CD14-positive monocyte (primary cell): Measurements from ENCODE around the gene OR9Q2. TPM values are rescaled to one million over a fixed set of nuclear protein-coding genes. Genes with fewer than 3 reads are reported as not detected.

Experiments used
- DNase-seq, 3 donors: peaks; one replicate each; pipeline ENCODE4 v3.0.0-alpha.2; 2011 to 2022
- H2AFZ ChIP-seq: 2 replicates; pipeline ENCODE4 v1.6.0; 2012; ENCODE audit warnings: mild to moderate bottlenecking, low read depth, low read length, inconsistent platforms; ENCODE audit not compliant: insufficient read depth, poor library complexity, severe bottlenecking
- H3K27ac ChIP-seq, 2 donors: 1 replicate in 1 of 2; 2 replicates in 1 of 2; pipeline ENCODE4 v1.5.1; 2012 to 2013; ENCODE audit warnings: low read length in 2 of 2, control low read depth in 1 of 2, inconsistent platforms in 1 of 2, low read depth in 1 of 2, mild to moderate bottlenecking in 1 of 2
- H3K27me3 ChIP-seq, 2 donors: one replicate each; pipeline versions ENCODE4 v1.6.0 to v1.6.1; 2011 to 2013; ENCODE audit warnings: low read length in 2 of 2; ENCODE audit not compliant: control insufficient read depth in 2 of 2, insufficient read depth in 2 of 2
- H3K36me3 ChIP-seq, 2 donors: replicated peaks in 1 of 2; 1 replicate in 1 of 2; 2 replicates in 1 of 2; pipeline versions ENCODE4 v1.5.1 to v1.6.1; 2012 to 2013; ENCODE audit warnings: low read length in 2 of 2, control low read depth in 1 of 2, inconsistent platforms in 1 of 2, mild to moderate bottlenecking in 1 of 2; ENCODE audit not compliant: insufficient read depth in 2 of 2, control insufficient read depth in 1 of 2
- H3K4me1 ChIP-seq, 2 donors: 1 replicate in 1 of 2; 2 replicates in 1 of 2; pipeline versions ENCODE4 v1.5.1 to v1.6.1; 2012 to 2013; ENCODE audit warnings: low read length in 2 of 2, control low read depth in 1 of 2, inconsistent platforms in 1 of 2, mild to moderate bottlenecking in 1 of 2, moderate library complexity in 1 of 2; ENCODE audit not compliant: insufficient read depth in 2 of 2, control insufficient read depth in 1 of 2
- H3K4me2 ChIP-seq: replicated peaks from 2 replicates; pipeline ENCODE3; 2012; ENCODE audit warnings: low read length, moderate library complexity, mild to moderate bottlenecking; ENCODE audit not compliant: poor library complexity, severe bottlenecking; ENCODE audit errors: extremely low read depth
- H3K4me3 ChIP-seq, 3 experiments: fragments of 200-600 bp in 1 of 3; sonication (generic) in 1 of 3; replicated peaks in 1 of 3; 1 replicate in 2 of 3; 2 replicates in 1 of 3; pipeline ENCODE4 v1.5.1; 2011 to 2013; ENCODE audit warnings: low read length in 3 of 3, mild to moderate bottlenecking in 3 of 3, control low read depth in 2 of 3, low read depth in 2 of 3, inconsistent platforms in 1 of 3, moderate library complexity in 1 of 3
- H3K79me2 ChIP-seq: 2 replicates; pipeline ENCODE4 v1.6.0; 2012; ENCODE audit warnings: mild to moderate bottlenecking, control low read depth, inconsistent platforms, low read length, moderate library complexity; ENCODE audit not compliant: insufficient read depth
- H3K9ac ChIP-seq: 2 replicates; pipeline ENCODE4 v1.6.0; 2017; ENCODE audit warnings: low read length, mild to moderate bottlenecking; ENCODE audit not compliant: insufficient read depth, poor library complexity, severe bottlenecking
- H3K9me3 ChIP-seq, 2 donors: replicated peaks in 1 of 2; 1 replicate in 1 of 2; 2 replicates in 1 of 2; pipeline versions ENCODE4 v1.5.1 to v1.6.1; 2012 to 2013; ENCODE audit warnings: low read length in 2 of 2, control low read depth in 1 of 2; ENCODE audit not compliant: control insufficient read depth in 1 of 2, insufficient read depth in 1 of 2
- H4K20me1 ChIP-seq: 2 replicates; pipeline ENCODE4 v1.6.0; 2012; ENCODE audit warnings: mild to moderate bottlenecking, low read length, control low read depth, moderate library complexity; ENCODE audit not compliant: insufficient read depth
- H3K27ac Mint-ChIP-seq, 7 donors: one replicate each; pipeline ENCODE4 v1.8.0; 2020; ENCODE audit warnings: mild to moderate bottlenecking in 7 of 7, mixed read lengths in 7 of 7, moderate library complexity in 6 of 7, inconsistent platforms in 2 of 7
- H3K27me3 Mint-ChIP-seq, 3 donors: one replicate each; pipeline ENCODE4 v1.8.0; 2021 to 2022; ENCODE audit warnings: low read depth in 3 of 3, mild to moderate bottlenecking in 3 of 3, mixed read lengths in 3 of 3, moderate library complexity in 3 of 3, inconsistent platforms in 1 of 3
- H3K36me3 Mint-ChIP-seq, 2 donors: one replicate each; pipeline ENCODE4 v1.8.0; 2020; ENCODE audit warnings: mixed read lengths in 2 of 2, inconsistent platforms in 1 of 2, mild to moderate bottlenecking in 1 of 2
- H3K4me1 Mint-ChIP-seq: one replicate; pipeline ENCODE4 v1.8.0; 2020; ENCODE audit warnings: mild to moderate bottlenecking, mixed read lengths
- H3K4me3 Mint-ChIP-seq, 2 donors: one replicate each; pipeline ENCODE4 v1.8.0; 2020; ENCODE audit warnings: mild to moderate bottlenecking in 2 of 2, mixed read lengths in 2 of 2, moderate library complexity in 1 of 2
- H3K9me3 Mint-ChIP-seq, 7 donors: one replicate each; pipeline ENCODE4 v1.8.0; 2020 to 2022; ENCODE audit warnings: mixed read lengths in 7 of 7, mild to moderate bottlenecking in 6 of 7, moderate library complexity in 6 of 7, inconsistent platforms in 2 of 7
- WGBS: methylation state at CpG from one replicate; pipeline ENCODE4 v1.1.5; 2013; ENCODE audit warnings: missing lambda C conversion rate; ENCODE audit not compliant: insufficient coverage; 5-methylcytosine and 5-hydroxymethylcytosine counted together
- intact Hi-C, 2 donors: fragments of 100-400 bp; cut with micrococcal nuclease; formaldehyde crosslinking; loops; one replicate each; pipeline versions ENCODE4 v1.15.0 to v1.15.1; 2023
- polyA plus RNA-seq, 3 donors: library from polyadenylated mRNA; depleted of rRNA in 1 of 3; unstranded in 2 of 3; stranded (reverse) in 1 of 3; fragments of 300-500 nt in 2 of 3; fragments of >200 nt in 1 of 3; fragmentation: Illumina TruSeq in 2 of 3; gene quantifications; 1 replicate in 2 of 3; 2 replicates in 1 of 3; pipeline ENCODE4 v1.2.3, GENCODE V29; 2012 to 2021
- TF ChIP-seq, protein P1 (sequence below): fragments of 200-600 bp; IDR thresholded peaks from one replicate; pipeline ENCODE4 v1.8.0; 2022; ENCODE audit warnings: antibody characterized with exemption, mild to moderate bottlenecking

OR9Q2 gene
- polyA plus RNA-seq, 3 donors = not detected

DNA sequence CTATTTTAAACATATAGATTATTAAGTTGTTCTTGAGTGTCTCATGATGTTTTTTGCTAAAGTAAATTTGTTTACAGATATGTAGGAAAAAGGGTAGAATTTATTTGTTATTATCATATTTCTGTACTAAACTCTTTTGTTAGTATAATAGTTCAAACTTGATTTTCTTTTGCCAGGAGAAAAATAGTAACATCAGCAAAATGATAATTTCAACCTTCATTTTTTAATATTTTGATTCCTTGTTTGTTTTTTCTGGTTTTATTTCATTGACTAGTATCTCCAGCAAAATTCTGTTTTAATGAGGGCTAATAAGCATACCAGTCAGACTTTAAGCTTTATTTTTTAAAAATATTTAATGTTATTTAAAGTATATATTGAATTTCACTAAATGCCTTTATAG lies 27.6 kb downstream of the OR9Q2 start:
- Histone ChIP-seq H2AFZ (no peak overlapping the region), H3K4me1 (no peaks in the 10 kb centered on the region), H3K9ac (no peak overlapping the region), H3K9me3 (no peaks in the 10 kb centered on the region), H3K27me3 (no peaks in the 10 kb centered on the region), H3K27ac (no peak overlapping the region), H3K4me2 (no peak overlapping the region), H3K36me3 (no peaks in the 10 kb centered on the region), H4K20me1 (no peaks in the 10 kb centered on the region), H3K79me2 (no peaks in the 10 kb centered on the region), H3K4me3 (no peak overlapping the region)
- no peak overlapping the region for H3K27ac Mint-ChIP-seq
- no peaks in the 10 kb centered on the region for H3K36me3 Mint-ChIP-seq
- no peaks in the 10 kb centered on the region for H3K4me1 Mint-ChIP-seq
- no peak overlapping the region for H3K4me3 Mint-ChIP-seq
- H3K9me3 Mint-ChIP-seq = peaks cover 0 to 5% (median 2%) of the 10 kb centered on the region in 7 donors
- intact Hi-C loops = no loop called here
- TF ChIP-seq, protein P1, sequence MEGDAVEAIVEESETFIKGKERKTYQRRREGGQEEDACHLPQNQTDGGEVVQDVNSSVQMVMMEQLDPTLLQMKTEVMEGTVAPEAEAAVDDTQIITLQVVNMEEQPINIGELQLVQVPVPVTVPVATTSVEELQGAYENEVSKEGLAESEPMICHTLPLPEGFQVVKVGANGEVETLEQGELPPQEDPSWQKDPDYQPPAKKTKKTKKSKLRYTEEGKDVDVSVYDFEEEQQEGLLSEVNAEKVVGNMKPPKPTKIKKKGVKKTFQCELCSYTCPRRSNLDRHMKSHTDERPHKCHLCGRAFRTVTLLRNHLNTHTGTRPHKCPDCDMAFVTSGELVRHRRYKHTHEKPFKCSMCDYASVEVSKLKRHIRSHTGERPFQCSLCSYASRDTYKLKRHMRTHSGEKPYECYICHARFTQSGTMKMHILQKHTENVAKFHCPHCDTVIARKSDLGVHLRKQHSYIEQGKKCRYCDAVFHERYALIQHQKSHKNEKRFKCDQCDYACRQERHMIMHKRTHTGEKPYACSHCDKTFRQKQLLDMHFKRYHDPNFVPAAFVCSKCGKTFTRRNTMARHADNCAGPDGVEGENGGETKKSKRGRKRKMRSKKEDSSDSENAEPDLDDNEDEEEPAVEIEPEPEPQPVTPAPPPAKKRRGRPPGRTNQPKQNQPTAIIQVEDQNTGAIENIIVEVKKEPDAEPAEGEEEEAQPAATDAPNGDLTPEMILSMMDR = no peak
- DNase-seq = no peak
- H3K27me3 Mint-ChIP-seq = no peaks in the 10 kb centered on the region

DNA sequence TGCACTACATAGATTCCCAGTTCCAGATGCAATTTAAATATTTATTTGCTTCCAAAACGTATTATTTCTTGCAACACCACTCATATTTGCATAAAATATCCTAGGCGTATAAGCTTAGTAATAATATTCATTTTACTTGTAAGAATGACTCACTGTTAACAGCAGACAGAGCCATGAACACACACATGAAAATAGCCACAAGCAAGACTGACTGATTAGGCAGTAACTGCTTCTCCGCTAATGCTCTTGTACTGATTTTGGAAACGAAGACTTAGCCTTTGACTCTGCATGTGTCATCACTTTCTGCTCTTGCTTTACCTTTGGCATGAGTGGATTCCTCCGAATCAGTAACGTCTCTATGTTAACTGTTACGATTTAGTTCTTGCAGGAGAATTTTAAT lies 33.9 kb downstream of the OR9Q2 start:
- Mint-ChIP-seq H3K36me3 (no peaks in the 10 kb centered on the region), H3K27me3 (peaks cover 0 to 2% (median 0%) of the 10 kb centered on the region in 3 donors), H3K4me1 (no peaks in the 10 kb centered on the region), H3K4me3 (no peak overlapping the region), H3K27ac (no peak overlapping the region), H3K9me3 (peaks cover 0 to 6% (median 0%) of the 10 kb centered on the region in 7 donors)
- H3K4me1 ChIP-seq = no peaks in the 10 kb centered on the region
- H2AFZ ChIP-seq = no peak overlapping the region
- no peak overlapping the region for H3K4me2 ChIP-seq
- H3K36me3 ChIP-seq = no peaks in the 10 kb centered on the region
- no peak for DNase-seq
- no peaks in the 10 kb centered on the region for H3K27me3 ChIP-seq
- TF ChIP-seq, protein P1 = no peak
- WGBS = 81% methylated on average over 2 of the region's 7 CpGs
- H3K79me2 ChIP-seq = no peaks in the 10 kb centered on the region
- peaks cover 0 to 2% of the 10 kb centered on the region in 2 donors for H3K9me3 ChIP-seq
- no peak overlapping the region for H3K9ac ChIP-seq
- H4K20me1 ChIP-seq = no peaks in the 10 kb centered on the region
- H3K4me3 ChIP-seq = no peak overlapping the region
- intact Hi-C loops = no loop called here
- no peak overlapping the region for H3K27ac ChIP-seq
